Measurements from ENCODE around the gene E2F4. TPM values are rescaled to one million over a fixed set of nuclear protein-coding genes. Genes with fewer than 3 reads are reported as not detected.

E2F4 gene
- total and polyA plus RNA-seq, 2 of the 13 experiments (the other 11 are each of a cell fraction or from before 2014, with no cell fraction given), result 84.8 to 91.2 TPM

DNA sequence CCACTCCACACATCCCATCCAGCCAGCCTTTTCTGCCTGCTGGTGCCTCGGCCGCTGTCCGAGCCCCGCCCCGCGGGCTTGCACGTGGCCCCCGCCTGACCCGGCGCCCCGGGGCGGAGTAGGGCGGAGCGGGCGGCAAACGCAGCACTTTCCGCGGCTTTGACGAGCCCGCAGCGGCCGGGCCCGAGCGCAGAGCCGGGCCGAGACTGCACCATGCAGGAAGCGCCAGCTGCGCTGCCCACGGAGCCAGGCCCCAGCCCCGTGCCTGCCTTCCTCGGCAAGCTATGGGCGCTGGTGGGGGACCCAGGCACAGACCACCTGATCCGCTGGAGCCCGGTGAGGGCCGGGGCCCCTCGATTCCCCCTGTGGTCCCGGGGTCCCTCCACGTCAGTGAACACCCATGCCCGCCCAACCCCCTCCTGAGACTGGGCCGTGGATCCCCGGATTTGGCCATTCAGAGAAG, 27.3 kb upstream of the E2F4 start, which contains the start of gene HSF4 (continued):
- peak; percentile 57; the same call in 1 of the 2 replicates for TF ChIP-seq KAT8 (CRISPR knock-in tag; IDR thresholded peaks at IDR 0.05)
- peak; percentile 74; the same call in 1 of the 2 replicates for TF ChIP-seq CBFB (CRISPR knock-in tag; IDR thresholded peaks at IDR 0.05)
- no peak for TF ChIP-seq HHEX (CRISPR knock-in tag; IDR thresholded peaks at IDR 0.05)
- TF ChIP-seq RFXAP (CRISPR knock-in tag; IDR thresholded peaks at IDR 0.05; ENCODE audit: borderline replicate concordance), result peak; percentile 95
- no peak for TF ChIP-seq ZNF75D (CRISPR knock-in tag; IDR thresholded peaks at IDR 0.05; ENCODE audit: borderline replicate concordance)
- TF ChIP-seq, protein P1, sequence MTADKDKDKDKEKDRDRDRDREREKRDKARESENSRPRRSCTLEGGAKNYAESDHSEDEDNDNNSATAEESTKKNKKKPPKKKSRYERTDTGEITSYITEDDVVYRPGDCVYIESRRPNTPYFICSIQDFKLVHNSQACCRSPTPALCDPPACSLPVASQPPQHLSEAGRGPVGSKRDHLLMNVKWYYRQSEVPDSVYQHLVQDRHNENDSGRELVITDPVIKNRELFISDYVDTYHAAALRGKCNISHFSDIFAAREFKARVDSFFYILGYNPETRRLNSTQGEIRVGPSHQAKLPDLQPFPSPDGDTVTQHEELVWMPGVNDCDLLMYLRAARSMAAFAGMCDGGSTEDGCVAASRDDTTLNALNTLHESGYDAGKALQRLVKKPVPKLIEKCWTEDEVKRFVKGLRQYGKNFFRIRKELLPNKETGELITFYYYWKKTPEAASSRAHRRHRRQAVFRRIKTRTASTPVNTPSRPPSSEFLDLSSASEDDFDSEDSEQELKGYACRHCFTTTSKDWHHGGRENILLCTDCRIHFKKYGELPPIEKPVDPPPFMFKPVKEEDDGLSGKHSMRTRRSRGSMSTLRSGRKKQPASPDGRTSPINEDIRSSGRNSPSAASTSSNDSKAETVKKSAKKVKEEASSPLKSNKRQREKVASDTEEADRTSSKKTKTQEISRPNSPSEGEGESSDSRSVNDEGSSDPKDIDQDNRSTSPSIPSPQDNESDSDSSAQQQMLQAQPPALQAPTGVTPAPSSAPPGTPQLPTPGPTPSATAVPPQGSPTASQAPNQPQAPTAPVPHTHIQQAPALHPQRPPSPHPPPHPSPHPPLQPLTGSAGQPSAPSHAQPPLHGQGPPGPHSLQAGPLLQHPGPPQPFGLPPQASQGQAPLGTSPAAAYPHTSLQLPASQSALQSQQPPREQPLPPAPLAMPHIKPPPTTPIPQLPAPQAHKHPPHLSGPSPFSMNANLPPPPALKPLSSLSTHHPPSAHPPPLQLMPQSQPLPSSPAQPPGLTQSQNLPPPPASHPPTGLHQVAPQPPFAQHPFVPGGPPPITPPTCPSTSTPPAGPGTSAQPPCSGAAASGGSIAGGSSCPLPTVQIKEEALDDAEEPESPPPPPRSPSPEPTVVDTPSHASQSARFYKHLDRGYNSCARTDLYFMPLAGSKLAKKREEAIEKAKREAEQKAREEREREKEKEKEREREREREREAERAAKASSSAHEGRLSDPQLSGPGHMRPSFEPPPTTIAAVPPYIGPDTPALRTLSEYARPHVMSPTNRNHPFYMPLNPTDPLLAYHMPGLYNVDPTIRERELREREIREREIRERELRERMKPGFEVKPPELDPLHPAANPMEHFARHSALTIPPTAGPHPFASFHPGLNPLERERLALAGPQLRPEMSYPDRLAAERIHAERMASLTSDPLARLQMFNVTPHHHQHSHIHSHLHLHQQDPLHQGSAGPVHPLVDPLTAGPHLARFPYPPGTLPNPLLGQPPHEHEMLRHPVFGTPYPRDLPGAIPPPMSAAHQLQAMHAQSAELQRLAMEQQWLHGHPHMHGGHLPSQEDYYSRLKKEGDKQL (CRISPR knock-in tag; IDR thresholded peaks at IDR 0.05; ENCODE audit: low read depth), result peak; percentile 85
- TF ChIP-seq, protein P2, sequence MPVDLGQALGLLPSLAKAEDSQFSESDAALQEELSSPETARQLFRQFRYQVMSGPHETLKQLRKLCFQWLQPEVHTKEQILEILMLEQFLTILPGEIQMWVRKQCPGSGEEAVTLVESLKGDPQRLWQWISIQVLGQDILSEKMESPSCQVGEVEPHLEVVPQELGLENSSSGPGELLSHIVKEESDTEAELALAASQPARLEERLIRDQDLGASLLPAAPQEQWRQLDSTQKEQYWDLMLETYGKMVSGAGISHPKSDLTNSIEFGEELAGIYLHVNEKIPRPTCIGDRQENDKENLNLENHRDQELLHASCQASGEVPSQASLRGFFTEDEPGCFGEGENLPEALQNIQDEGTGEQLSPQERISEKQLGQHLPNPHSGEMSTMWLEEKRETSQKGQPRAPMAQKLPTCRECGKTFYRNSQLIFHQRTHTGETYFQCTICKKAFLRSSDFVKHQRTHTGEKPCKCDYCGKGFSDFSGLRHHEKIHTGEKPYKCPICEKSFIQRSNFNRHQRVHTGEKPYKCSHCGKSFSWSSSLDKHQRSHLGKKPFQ (CRISPR knock-in tag; IDR thresholded peaks at IDR 0.05; ENCODE audit: insufficient replicate concordance), result no peak
- TF ChIP-seq, protein P3, sequence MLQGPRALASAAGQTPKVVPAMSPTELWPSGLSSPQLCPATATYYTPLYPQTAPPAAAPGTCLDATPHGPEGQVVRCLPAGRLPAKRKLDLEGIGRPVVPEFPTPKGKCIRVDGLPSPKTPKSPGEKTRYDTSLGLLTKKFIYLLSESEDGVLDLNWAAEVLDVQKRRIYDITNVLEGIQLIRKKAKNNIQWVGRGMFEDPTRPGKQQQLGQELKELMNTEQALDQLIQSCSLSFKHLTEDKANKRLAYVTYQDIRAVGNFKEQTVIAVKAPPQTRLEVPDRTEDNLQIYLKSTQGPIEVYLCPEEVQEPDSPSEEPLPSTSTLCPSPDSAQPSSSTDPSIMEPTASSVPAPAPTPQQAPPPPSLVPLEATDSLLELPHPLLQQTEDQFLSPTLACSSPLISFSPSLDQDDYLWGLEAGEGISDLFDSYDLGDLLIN (CRISPR knock-in tag; IDR thresholded peaks at IDR 0.05; ENCODE audit: borderline replicate concordance), result peak; percentile 70; the same call in 1 of the 2 replicates
- TF ChIP-seq NAIF1 (CRISPR knock-in tag; IDR thresholded peaks at IDR 0.05; ENCODE audit: borderline replicate concordance), result no peak
- peak; percentile 51; the same call in 1 of the 2 replicates for TF ChIP-seq ZNF143 (CRISPR knock-in tag; IDR thresholded peaks at IDR 0.05)
- no peak for TF ChIP-seq SMARCE1 (IDR thresholded peaks at IDR 0.05; ENCODE audit: borderline replicate concordance)
- TF ChIP-seq NFRKB (IDR thresholded peaks at IDR 0.05), result no peak
- no peak for TF ChIP-seq PRMT3 (CRISPR knock-in tag; IDR thresholded peaks at IDR 0.05; ENCODE audit: borderline replicate concordance, low read depth)
- TF ChIP-seq, protein P4, sequence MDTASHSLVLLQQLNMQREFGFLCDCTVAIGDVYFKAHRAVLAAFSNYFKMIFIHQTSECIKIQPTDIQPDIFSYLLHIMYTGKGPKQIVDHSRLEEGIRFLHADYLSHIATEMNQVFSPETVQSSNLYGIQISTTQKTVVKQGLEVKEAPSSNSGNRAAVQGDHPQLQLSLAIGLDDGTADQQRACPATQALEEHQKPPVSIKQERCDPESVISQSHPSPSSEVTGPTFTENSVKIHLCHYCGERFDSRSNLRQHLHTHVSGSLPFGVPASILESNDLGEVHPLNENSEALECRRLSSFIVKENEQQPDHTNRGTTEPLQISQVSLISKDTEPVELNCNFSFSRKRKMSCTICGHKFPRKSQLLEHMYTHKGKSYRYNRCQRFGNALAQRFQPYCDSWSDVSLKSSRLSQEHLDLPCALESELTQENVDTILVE (CRISPR knock-in tag; IDR thresholded peaks at IDR 0.05), result no peak; the same call in 1 of the 2 replicates
- TF ChIP-seq, protein P5, sequence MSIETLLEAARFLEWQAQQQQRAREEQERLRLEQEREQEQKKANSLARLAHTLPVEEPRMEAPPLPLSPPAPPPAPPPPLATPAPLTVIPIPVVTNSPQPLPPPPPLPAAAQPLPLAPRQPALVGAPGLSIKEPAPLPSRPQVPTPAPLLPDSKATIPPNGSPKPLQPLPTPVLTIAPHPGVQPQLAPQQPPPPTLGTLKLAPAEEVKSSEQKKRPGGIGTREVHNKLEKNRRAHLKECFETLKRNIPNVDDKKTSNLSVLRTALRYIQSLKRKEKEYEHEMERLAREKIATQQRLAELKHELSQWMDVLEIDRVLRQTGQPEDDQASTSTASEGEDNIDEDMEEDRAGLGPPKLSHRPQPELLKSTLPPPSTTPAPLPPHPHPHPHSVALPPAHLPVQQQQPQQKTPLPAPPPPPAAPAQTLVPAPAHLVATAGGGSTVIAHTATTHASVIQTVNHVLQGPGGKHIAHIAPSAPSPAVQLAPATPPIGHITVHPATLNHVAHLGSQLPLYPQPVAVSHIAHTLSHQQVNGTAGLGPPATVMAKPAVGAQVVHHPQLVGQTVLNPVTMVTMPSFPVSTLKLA (IDR thresholded peaks at IDR 0.05), result peak; percentile 38; the same call in 1 of the 2 replicates
- TF ChIP-seq ZNF724P (CRISPR knock-in tag; IDR thresholded peaks at IDR 0.05; ENCODE audit: borderline replicate concordance), result peak; percentile 91; the same call in 1 of the 2 replicates
- peak; percentile 48; the same call in 1 of the 2 replicates for TF ChIP-seq ZNF446 (CRISPR knock-in tag; IDR thresholded peaks at IDR 0.05)
- no peak; the same call in 1 of the 2 replicates for TF ChIP-seq ZNF790 (CRISPR knock-in tag; IDR thresholded peaks at IDR 0.05; ENCODE audit: borderline replicate concordance)
